Iris pigment epithelial cell (primary cell): ENCODE data around the gene NRM.
A peak's percentile ranks its signal among the peaks of the same experiment; 100 is the strongest.
"Not testable (repeated sequence)": the region's sequence is repeated elsewhere in the genome, so short reads cannot be mapped to it uniquely, and the experiment has no call there.

ENCODE experiments used
- DNase-seq: peaks from one replicate; pipeline ENCODE4 v3.0.0-alpha.2; 2011; ENCODE audit warnings: low read depth

The NRM gene

GRCh38 chr6:30690403-30691207 lies at the start of gene NRM:
Gene NRM (minus strand): TSS chr6:30690984. CDS start chr6:30690974, 10 bp downstream.
- DNase-seq = peak; percentile 71

- DNase-seq = no peak
Observed at GRCh38 chr6:30740540-30740870, 49.7 kb upstream of the NRM start.

- DNase-seq = no peak
Observed at GRCh38 chr6:30738532-30738931, 47.7 kb upstream of the NRM start.

DNA sequence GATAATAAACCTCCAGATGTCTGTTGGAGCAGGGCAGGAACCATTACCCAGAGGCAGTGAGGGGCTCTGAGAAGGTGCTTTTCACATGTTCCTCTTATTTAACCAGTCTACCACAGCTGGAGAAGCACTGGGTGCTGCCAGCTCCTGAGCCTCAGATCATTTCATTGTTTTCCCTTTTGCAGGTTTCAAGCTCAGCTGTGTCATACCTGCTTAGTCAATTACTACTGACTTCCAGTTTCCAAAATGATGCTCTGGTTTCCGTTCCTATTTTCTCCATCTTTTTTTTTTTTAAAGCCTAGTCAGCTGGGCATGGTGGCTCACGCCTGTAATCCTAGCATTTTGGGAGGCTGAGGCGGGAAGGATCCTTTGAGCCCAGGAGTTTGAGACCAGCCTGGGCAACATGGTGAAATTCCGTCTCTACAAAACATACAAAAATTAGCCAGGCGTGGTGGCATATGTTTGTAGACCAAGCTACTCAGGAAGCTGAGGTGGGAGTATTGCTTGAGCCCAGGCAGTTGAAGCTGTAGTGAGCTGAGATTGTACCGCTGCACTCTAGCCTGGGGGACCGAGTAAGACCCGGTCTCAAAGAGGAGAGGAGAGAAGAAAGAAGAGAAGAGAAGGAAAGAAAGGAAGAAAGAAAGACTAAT lies 45.0 kb upstream of the NRM start:
- no peak for DNase-seq

DNA sequence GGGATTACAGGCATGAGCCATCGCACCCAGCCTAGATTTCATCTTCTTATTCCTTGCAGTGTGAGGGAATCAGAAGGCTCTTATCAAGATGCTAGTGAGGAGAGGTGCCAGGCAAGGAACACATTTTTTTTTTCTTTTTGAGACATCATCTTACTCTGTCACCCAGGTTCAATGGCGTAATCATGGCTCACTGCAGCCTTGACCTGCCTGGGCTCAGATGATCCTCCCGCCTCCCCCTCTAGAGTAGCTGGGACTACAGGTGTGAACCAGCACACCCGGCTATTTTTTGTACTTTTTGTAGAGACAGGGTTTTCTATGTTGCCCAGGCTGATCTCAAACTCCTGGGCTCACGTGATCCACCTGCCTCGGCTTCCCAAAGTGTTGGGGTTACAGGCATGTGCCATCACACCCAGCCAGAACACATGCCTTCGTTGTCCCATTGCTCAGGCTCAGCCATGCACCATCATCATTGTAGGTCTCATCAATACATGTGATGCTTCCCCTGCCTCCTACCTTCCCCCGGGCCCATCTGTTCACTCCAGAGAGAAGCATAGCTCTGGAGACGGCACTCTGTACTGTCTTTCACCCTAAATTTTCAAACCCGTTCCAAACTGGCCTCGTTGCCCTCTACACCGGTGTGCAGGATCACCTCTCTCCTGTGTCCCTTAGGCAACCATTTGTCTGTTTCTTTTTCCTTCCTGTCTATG lies 41.6 kb upstream of the NRM start:
- DNase-seq = no peak

- peak; percentile 68 for DNase-seq
Observed at GRCh38 chr6:30730601-30731435, 40.0 kb upstream of the NRM start.

- peak; percentile 72 for DNase-seq
Observed at GRCh38 chr6:30727920-30728553, 37.3 kb upstream of the NRM start.

DNA sequence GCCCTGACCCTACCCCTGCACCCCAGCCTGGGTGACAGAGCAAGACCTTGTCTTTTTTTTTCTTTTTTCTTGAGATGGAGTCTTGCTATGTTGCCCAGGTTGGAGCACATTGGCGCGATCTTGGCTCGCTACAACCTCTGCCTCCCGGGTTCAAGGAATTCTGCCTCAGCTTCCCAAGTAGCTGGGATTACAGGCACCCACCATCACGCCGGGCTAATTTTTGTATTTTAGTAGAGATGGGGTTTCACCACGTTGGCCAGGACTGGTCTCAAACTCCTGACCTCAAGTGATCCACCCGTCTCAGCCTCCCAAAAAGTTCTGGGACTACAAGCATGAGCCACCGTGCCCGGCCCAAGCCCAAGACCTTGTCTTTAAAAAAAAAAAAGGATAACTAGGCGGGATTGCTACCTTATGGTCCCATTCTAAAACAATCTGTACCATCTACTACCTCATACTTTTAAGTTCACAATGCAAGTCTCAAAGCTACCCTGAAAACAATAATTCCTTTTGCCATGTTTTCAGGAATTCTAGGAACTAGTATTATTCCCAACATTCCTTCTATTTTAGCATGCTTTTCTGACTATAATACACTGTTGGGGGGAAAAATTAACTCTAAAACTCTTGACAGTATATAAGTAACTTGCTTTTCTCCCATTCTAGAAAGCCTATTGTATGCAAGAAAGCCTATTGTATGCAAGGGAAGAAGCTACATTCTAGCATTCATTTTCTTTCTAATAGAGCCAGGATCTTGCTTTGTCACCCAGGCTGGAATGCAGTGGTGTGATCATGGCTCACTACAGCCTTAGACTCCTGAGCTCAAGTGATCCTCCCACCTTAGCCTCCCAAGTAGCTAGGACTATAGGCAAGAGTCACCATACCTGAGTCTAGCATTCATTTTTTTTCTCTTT lies 36.0 kb upstream of the NRM start:
- DNase-seq = no peak

- DNase-seq = peak; percentile 50
Observed at GRCh38 chr6:30725713-30726505, 35.1 kb upstream of the NRM start.

DNA sequence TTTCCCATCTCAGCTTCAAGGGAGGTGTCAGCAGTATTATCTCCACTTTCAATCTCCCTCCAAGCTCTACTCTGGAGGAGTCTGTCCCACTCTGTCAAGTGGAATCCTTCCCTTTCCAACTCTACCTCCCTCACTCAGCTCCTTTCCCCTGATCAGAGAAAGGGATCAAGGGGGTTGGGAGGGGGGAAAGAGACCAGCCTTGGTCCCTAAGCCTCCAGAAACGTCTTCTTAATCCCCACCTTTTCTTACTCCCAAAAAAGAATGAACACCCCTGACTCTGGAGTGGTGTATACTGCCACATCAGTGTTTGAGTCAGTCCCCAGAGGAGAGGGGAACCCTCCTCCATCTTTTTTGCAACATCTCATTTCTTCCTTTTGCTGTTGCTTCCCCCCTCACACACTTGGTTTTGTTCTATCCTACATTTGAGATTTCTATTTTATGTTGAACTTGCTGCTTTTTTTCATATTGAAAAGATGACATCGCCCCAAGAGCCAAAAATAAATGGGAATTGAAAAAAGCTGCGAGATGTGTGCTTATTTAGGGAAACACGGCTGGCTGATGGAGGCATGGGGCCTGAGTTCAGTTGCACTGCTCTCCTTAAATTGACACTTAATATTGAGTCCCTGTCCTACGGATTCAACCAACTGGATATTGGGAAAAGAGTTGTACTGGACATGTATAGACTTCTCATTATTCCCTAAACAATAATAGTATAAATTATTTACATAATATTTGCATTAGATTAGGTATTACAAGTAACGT lies 34.3 kb upstream of the NRM start:
- DNase-seq = no peak

DNA sequence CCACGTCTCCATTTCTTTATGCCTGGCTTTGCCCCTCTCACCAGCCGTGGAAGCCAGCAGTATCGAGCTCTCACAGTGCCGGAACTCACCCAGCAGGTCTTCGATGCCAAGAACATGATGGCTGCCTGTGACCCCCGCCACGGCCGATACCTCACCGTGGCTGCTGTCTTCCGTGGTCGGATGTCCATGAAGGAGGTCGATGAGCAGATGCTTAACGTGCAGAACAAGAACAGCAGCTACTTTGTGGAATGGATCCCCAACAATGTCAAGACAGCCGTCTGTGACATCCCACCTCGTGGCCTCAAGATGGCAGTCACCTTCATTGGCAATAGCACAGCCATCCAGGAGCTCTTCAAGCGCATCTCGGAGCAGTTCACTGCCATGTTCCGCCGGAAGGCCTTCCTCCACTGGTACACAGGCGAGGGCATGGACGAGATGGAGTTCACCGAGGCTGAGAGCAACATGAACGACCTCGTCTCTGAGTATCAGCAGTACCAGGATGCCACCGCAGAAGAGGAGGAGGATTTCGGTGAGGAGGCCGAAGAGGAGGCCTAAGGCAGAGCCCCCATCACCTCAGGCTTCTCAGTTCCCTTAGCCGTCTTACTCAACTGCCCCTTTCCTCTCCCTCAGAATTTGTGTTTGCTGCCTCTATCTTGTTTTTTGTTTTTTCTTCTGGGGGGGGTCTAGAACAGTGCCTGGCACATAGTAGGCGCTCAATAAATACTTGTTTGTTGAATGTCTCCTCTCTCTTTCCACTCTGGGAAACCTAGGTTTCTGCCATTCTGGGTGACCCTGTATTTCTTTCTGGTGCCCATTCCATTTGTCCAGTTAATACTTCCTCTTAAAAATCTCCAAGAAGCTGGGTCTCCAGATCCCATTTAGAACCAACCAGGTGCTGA lies 33.3 kb upstream of the NRM start:
- not testable (repeated sequence) for DNase-seq

GRCh38 chr6:30723159-30723842 lies 32.5 kb upstream of the NRM start:
- DNase-seq = not testable (repeated sequence)

DNA sequence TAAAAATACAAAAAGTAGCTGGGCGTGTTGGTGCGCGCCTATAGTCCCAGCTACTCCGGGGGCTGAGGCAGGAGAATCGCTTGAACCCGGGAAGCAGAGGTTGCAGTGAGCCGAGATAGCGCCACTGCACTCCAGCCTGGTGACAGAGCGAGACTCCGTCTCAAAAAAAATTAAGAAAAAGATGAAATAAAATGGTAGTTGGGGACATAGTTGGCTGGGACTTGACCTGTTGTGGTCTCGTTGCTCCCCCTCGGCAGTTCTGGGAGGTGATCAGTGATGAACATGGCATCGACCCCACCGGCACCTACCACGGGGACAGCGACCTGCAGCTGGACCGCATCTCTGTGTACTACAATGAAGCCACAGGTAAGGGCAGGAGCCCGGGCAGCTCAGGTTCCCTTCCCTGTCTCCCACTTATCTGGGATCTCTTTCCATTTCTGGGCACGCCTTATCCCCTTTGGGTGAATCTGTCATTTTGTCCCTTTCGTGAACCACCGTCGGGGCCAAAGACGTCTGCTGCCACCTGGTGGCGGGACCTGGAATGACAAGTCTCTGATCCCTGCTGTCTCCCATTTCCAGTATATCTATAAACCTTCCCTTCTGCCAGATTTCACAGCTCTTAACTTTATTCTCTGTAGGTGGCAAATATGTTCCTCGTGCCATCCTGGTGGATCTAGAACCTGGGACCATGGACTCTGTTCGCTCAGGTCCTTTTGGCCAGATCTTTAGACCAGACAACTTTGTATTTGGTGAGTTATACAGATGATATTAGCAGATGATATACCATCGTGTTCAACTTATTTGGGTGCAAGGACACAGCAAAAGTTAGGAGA lies 31.7 kb upstream of the NRM start:
- peak; percentile 59 for DNase-seq

GRCh38 chr6:30722025-30722279 lies 31.2 kb upstream of the NRM start:
- peak; percentile 71 for DNase-seq

- peak; percentile 89 for DNase-seq
Observed at GRCh38 chr6:30721198-30722024, 30.6 kb upstream of the NRM start.

DNA sequence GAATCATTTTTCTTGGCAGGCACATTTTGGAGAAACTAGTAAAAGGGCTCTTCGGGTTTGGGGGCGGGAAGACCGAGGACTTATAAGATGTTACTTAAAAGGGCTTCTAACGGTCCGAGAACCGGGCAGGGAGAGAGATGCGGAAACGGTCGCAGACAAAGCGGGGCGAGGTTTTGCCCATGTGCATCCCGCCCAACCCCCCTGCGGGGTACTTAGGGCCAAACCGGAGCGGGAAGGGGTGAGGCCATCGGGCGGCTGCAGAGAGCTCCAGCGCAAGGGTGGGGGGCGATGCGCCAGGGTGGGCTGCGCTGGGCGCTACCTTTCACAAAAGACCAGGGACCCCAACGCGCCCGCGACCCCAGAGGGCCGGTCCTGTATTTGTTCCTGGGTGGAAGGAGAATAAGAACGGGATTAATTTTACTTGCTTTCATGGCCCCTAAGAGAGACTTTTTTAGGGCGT lies 30.0 kb upstream of the NRM start:
- peak; percentile 38 for DNase-seq
